B cell (primary cell): ENCODE data around the gene SERTAD2. TPM values are rescaled to one million over a fixed set of nuclear protein-coding genes. Genes with fewer than 3 reads are reported as not detected.

Experiments
- ATAC-seq: fragments of 200-7000 bp; cut with Tn5 transposase; one replicate; pipeline ENCODE4 v1.10.0; 2021; ENCODE audit warnings: low read depth, mild to moderate bottlenecking, moderate number of reproducible peaks, moderate library complexity
- CTCF ChIA-PET: fragments of 350-600 bp; sonication (Branson Sonifier 250); formaldehyde crosslinking; loops from one replicate; lab custom pipeline; 2021; ENCODE audit warnings: antibody characterized with exemption, inconsistent platforms; lab: Charles Lee
- POLR2A ChIA-PET: fragments of 350-600 bp; sonication (Branson Sonifier 250); formaldehyde crosslinking; loops from one replicate; lab custom pipeline; 2021; ENCODE audit warnings: antibody characterized with exemption; lab: Charles Lee
- DNase-seq: peaks from one replicate; pipeline ENCODE4 v3.0.0; 2013
- H2AFZ ChIP-seq: 2 replicates; pipeline ENCODE4 v1.6.1; 2012; ENCODE audit warnings: mild to moderate bottlenecking, low read depth, low read length; ENCODE audit not compliant: insufficient read depth, poor library complexity, severe bottlenecking
- H3K27ac ChIP-seq, 2 donors: 1 replicate in 1 of 2; 2 replicates in 1 of 2; pipeline ENCODE4 v1.5.1; 2012 to 2013; ENCODE audit warnings: low read length in 2 of 2, mild to moderate bottlenecking in 2 of 2, moderate library complexity in 1 of 2
- H3K27me3 ChIP-seq, 4 experiments: fragments of 200-600 bp in 1 of 4; sonication (generic) in 1 of 4; replicated peaks in 1 of 4; 1 replicate in 2 of 4; 2 replicates in 2 of 4; pipeline versions ENCODE4 v1.6.1 to v1.7.0; 2013 to 2016; ENCODE audit warnings: low read length in 3 of 4, mild to moderate bottlenecking in 2 of 4, mixed read lengths in 1 of 4, moderate library complexity in 1 of 4; ENCODE audit not compliant: insufficient read depth in 4 of 4, control insufficient read depth in 3 of 4; ENCODE audit errors: control extremely low read depth in 1 of 4
- H3K36me3 ChIP-seq, 2 experiments: replicated peaks in 1 of 2; 1 replicate in 1 of 2; 2 replicates in 1 of 2; pipeline versions ENCODE4 v1.6.1 to v1.7.1; 2013; ENCODE audit warnings: low read length in 1 of 2; ENCODE audit not compliant: insufficient read depth in 2 of 2, control insufficient read depth in 1 of 2; ENCODE audit errors: control extremely low read depth in 1 of 2, extremely low read depth in 1 of 2
- H3K4me1 ChIP-seq, 2 donors: fragments of 200-600 bp in 1 of 2; sonication (generic) in 1 of 2; 1 replicate in 1 of 2; 2 replicates in 1 of 2; pipeline versions ENCODE4 v1.5.1 to v1.6.1; 2013 to 2017; ENCODE audit warnings: low read length in 2 of 2; ENCODE audit not compliant: control insufficient read depth in 2 of 2, insufficient read depth in 2 of 2
- H3K4me2 ChIP-seq: replicated peaks from 2 replicates; pipeline ENCODE3; 2012; ENCODE audit warnings: mild to moderate bottlenecking, low read depth, low read length; ENCODE audit not compliant: poor library complexity, severe bottlenecking
- H3K4me3 ChIP-seq, 5 experiments: fragments of 200-600 bp in 1 of 5; sonication (generic) in 1 of 5; 1 replicate in 3 of 5; 2 replicates in 2 of 5; pipeline versions ENCODE4 v1.5.1 to v1.7.0; 2011 to 2016; ENCODE audit warnings: low read length in 4 of 5, mild to moderate bottlenecking in 4 of 5, low read depth in 2 of 5, control low read depth in 1 of 5, moderate library complexity in 1 of 5; ENCODE audit not compliant: insufficient read depth in 1 of 5; ENCODE audit errors: control extremely low read depth in 1 of 5, extremely low read depth in 1 of 5
- H3K79me2 ChIP-seq: fragments of 200-600 bp; sonication (generic); one replicate; pipeline ENCODE4 v1.6.0; 2016; ENCODE audit warnings: low read length; ENCODE audit not compliant: control insufficient read depth, insufficient read depth
- H3K9ac ChIP-seq: fragments of 200-600 bp; sonication (generic); 2 replicates; pipeline ENCODE4 v1.6.1; 2017; ENCODE audit warnings: mild to moderate bottlenecking, low read length, moderate library complexity
- H3K9me3 ChIP-seq, 3 donors: one replicate each; pipeline versions ENCODE4 v1.6.1 to v1.7.1; 2013; ENCODE audit warnings: low read length in 2 of 3; ENCODE audit not compliant: control insufficient read depth in 2 of 3, insufficient read depth in 1 of 3; ENCODE audit errors: control extremely low read depth in 1 of 3
- H4K20me1 ChIP-seq: 2 replicates; pipeline ENCODE4 v1.6.0; 2012; ENCODE audit warnings: mild to moderate bottlenecking, low read length; ENCODE audit not compliant: insufficient read depth, control insufficient read depth, poor library complexity, severe bottlenecking
- H3K27ac Mint-ChIP-seq: one replicate; pipeline ENCODE4 v1.8.0; 2021; ENCODE audit warnings: mixed read lengths
- H3K27me3 Mint-ChIP-seq: one replicate; pipeline ENCODE4 v1.8.0; 2021; ENCODE audit warnings: mixed read lengths
- H3K4me1 Mint-ChIP-seq: one replicate; pipeline ENCODE4 v1.8.0; 2021; ENCODE audit warnings: mixed read lengths
- H3K4me3 Mint-ChIP-seq: one replicate; pipeline ENCODE4 v1.8.0; 2021; ENCODE audit warnings: mixed read lengths
- H3K9me3 Mint-ChIP-seq: one replicate; pipeline ENCODE4 v1.8.0; 2022; ENCODE audit warnings: mixed read lengths; ENCODE audit not compliant: insufficient read depth
- EZH2 ChIP-seq: IDR thresholded peaks from 2 replicates; pipeline ENCODE4 v1.6.1; 2012; ENCODE audit warnings: borderline replicate concordance, low read depth, mild to moderate bottlenecking, moderate library complexity, low read length; ENCODE audit not compliant: insufficient read depth, poor library complexity, severe bottlenecking
- WGBS: methylation state at CpG from one replicate; pipeline ENCODE4 v1.1.5; 2013; ENCODE audit warnings: missing lambda C conversion rate; ENCODE audit not compliant: insufficient coverage; 5-methylcytosine and 5-hydroxymethylcytosine counted together
- intact Hi-C: fragments of 100-400 bp; cut with micrococcal nuclease; formaldehyde crosslinking; loops from one replicate; pipeline ENCODE4 v1.10.0; 2022
- polyA plus RNA-seq: library from polyadenylated mRNA; depleted of rRNA; stranded (reverse); fragments of >200 nt; gene quantifications from 2 replicates; pipeline ENCODE4 v1.2.3, GENCODE V29; 2012
- total RNA-seq, 2 donors: library from RNA; stranded (reverse); fragments of 120-200 nt in 1 of 2; gene quantifications; 1 replicate in 1 of 2; 2 replicates in 1 of 2; pipeline versions ENCODE4 v1.2.3 to v1.2.4, GENCODE V29; 2013 to 2022
- TF ChIP-seq, protein P1 (sequence below): fragments of 200-600 bp; IDR thresholded peaks from one replicate; pipeline ENCODE4 v1.8.0; 2022; ENCODE audit warnings: antibody characterized with exemption, mild to moderate bottlenecking

Gene SERTAD2
- total and polyA plus RNA-seq, 2 donors (not counting 1 experiment from before 2014, with no cell fraction given), result 49.5 to 66.8 TPM

DNA sequence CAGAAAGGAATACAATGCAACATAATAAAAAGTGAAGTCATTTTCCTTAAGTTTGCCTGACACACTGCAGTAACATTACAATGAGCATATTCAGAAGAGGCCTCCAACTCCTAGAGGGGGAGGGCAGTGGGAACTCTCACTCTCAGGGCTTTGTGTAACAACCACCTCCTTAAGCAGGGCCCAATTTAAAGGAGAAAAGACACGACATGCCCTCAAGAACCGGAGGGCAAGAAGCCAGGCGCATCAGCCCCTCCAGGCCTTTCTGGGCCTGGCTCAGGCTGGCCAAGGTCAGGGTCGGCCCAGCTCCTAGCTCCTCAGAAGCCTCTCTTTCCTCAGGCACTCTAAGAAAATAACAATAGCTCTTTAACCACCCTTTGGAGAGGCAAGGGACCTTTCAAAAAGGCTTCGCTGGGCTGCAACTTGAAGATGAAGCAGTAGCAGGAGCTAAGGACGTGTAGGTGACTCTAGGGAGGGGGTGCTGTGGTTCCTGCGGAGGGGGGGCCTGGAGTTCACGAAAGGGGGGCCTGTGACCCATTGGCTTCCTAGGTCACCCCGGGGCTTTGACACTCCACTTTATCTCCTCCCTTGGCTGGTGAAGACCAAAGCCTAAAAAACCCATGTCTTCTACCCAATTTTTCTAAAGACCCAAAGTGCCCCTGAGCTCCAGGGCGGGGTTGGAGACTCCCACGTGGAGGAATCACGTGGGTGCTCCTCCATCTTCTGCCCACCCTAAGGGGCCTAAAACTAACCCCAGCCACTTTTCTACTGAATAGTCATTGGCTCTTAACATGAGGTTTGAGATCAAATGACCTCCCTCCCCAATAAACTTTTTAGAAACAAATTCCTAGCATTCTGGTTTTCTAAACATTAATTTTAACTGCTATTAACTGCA, 13.3 kb downstream of the SERTAD2 start:
- Histone ChIP-seq H3K9ac (no peak overlapping the region), H3K27me3 (no peaks in the 10 kb centered on the region), H3K79me2 (peaks cover 88% of the 10 kb centered on the region), H3K4me2 (peak overlapping the region; percentile 23), H3K4me3 (no peak overlapping the region), H3K27ac (peak overlapping the region in 1 of 2 donors; percentile 45), H3K36me3 (peaks cover 0 to 19% of the 10 kb centered on the region in 2 experiments), H3K4me1 (peaks cover 95 to 97% of the 10 kb centered on the region in 2 donors), H3K9me3 (no peaks in the 10 kb centered on the region), H2AFZ (no peak overlapping the region), H4K20me1 (peaks cover 72% of the 10 kb centered on the region)
- TF ChIP-seq EZH2, result no peak
- TF ChIP-seq, protein P1, sequence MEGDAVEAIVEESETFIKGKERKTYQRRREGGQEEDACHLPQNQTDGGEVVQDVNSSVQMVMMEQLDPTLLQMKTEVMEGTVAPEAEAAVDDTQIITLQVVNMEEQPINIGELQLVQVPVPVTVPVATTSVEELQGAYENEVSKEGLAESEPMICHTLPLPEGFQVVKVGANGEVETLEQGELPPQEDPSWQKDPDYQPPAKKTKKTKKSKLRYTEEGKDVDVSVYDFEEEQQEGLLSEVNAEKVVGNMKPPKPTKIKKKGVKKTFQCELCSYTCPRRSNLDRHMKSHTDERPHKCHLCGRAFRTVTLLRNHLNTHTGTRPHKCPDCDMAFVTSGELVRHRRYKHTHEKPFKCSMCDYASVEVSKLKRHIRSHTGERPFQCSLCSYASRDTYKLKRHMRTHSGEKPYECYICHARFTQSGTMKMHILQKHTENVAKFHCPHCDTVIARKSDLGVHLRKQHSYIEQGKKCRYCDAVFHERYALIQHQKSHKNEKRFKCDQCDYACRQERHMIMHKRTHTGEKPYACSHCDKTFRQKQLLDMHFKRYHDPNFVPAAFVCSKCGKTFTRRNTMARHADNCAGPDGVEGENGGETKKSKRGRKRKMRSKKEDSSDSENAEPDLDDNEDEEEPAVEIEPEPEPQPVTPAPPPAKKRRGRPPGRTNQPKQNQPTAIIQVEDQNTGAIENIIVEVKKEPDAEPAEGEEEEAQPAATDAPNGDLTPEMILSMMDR, result no peak
- intact Hi-C loops, result loop anchor here (5.0 kb wide), 1 partner anchor 387 kb away; no protein-coding TSS in a partner anchor
- no peak overlapping the region for H3K4me3 Mint-ChIP-seq
- ChIA-PET POLR2A (interaction anchor here (0.6 to 1.3 kb wide), 4 partner anchors 13 to 287 kb away, joined by 3 to 10 read pairs (median 4); partner anchors contain the start of gene SERTAD2), CTCF (interaction anchor here (0.7 to 1.4 kb wide), 9 partner anchors 9 to 223 kb away, joined by 3 to 5 read pairs (median 3); partner anchors contain the start of gene SERTAD2)
- no peaks in the 10 kb centered on the region for H3K9me3 Mint-ChIP-seq
- peaks cover 93% of the 10 kb centered on the region for H3K4me1 Mint-ChIP-seq
- peak overlapping the region; percentile 86 for H3K27ac Mint-ChIP-seq
- no peaks in the 10 kb centered on the region for H3K27me3 Mint-ChIP-seq
- WGBS, result 67% methylated on average over 10 of the region's 12 CpGs
- DNase-seq, result no peak
- ATAC-seq, result no peak
